GM18508 (cell line): ENCODE measurements around the gene MRPS33.

Experiments used
- ATAC-seq: cut with Tn5 transposase; IDR thresholded peaks from one replicate; pipeline ENCODE4 v1.9.1; 2021; ENCODE audit warnings: moderate number of reproducible peaks; ENCODE audit not compliant: insufficient read depth, unreplicated experiment

Gene MRPS33

GRCh38 chr7:141012696-141013344 is 1.9 kb downstream of the MRPS33 start:
- ATAC-seq, result no peak

GRCh38 chr7:141012044-141012685 is 2.6 kb downstream of the MRPS33 start:
- no peak for ATAC-seq

- no peak for ATAC-seq
Observed at GRCh38 chr7:141011443-141011842, 3.3 kb downstream of the MRPS33 start.

GRCh38 chr7:141003172-141004065 is 11.3 kb downstream of the MRPS33 start:
- no peak for ATAC-seq

- no peak for ATAC-seq
Observed at GRCh38 chr7:141001546-141001945, 13.2 kb downstream of the MRPS33 start.

GRCh38 chr7:141001122-141001521 is 13.6 kb downstream of the MRPS33 start:
- ATAC-seq, result no peak

- ATAC-seq, result no peak
Observed at GRCh38 chr7:140998715-140999114, 16.0 kb downstream of the MRPS33 start.

GRCh38 chr7:140992422-140992821 is 22.3 kb downstream of the MRPS33 start:
- no peak for ATAC-seq

- no peak for ATAC-seq
Observed at GRCh38 chr7:140990193-140990962, 24.4 kb downstream of the MRPS33 start.

GRCh38 chr7:140989068-140989467 is 25.7 kb downstream of the MRPS33 start:
- ATAC-seq, result peak; percentile 38

GRCh38 chr7:140983802-140984201 is 30.9 kb downstream of the MRPS33 start:
- no peak for ATAC-seq

GRCh38 chr7:140982508-140982907 is 32.2 kb downstream of the MRPS33 start:
- no peak for ATAC-seq

- ATAC-seq, result no peak
Observed at GRCh38 chr7:140981951-140982350, 32.8 kb downstream of the MRPS33 start.

GRCh38 chr7:140977741-140978140 is 37.0 kb downstream of the MRPS33 start:
- ATAC-seq, result no peak

- no peak for ATAC-seq
Observed at GRCh38 chr7:140972876-140973829, 41.6 kb downstream of the MRPS33 start.

GRCh38 chr7:140972344-140972743 is 42.4 kb downstream of the MRPS33 start:
- ATAC-seq, result no peak

GRCh38 chr7:140967438-140967837 is 47.3 kb downstream of the MRPS33 start:
- ATAC-seq, result no peak

GRCh38 chr7:140966561-140967233 is 48.1 kb downstream of the MRPS33 start:
- ATAC-seq, result no peak

- no peak for ATAC-seq
Observed at GRCh38 chr7:140961117-140961516, 53.6 kb downstream of the MRPS33 start.
